ENCODE measurements around the gene BATF3. TPM values are rescaled to one million over a fixed set of nuclear protein-coding genes. Genes with fewer than 3 reads are reported as not detected.

Gene BATF3
- polyA plus RNA-seq, 2 of the 4 experiments (the other 2 are of a cell fraction) = 6.4 to 8.9 TPM

DNA sequence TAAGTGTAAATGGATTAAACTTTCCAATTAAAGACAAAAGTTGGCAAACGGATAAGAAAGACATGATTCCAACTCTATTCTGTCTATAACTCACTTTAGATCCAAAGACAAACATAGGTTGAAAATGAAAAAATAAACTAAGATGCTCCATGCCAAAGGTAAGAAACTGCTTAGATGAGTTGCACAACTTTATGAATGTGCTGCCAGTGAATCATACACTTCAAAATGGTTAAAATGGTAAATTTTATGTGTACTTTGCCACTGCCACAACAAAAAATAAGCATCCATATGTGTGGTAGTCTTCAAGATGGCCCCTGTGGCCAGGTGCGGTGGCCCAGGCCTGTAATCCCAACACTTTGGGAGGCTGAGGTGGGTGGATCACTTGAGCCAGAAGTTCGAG, 46.9 kb upstream of the BATF3 start:
- no peak for ATAC-seq
- POLR2A ChIA-PET = no interaction called here

DNA sequence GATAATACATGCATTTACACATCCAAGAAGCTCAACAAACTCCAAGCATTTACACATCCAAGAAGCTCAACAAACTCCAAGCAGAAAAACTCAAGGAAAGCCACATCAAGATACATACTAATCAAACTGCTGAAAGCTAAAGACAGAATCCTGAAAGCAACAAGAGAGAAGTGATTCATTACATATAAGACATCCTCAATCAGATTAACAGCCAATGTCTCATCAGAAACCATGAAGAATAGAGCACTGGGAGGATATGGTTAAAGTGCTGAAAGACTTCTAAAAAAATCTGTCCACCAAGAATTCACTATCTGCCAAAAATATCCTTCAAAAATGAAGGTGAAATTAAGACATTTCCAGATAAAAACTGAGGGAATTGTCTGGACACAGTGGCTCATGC, 45.7 kb upstream of the BATF3 start:
- H3K9me3 ChIP-seq = no peaks in the 10 kb centered on the region
- no peak for TF ChIP-seq TP53 (CRISPR knock-in tag; IDR thresholded peaks at IDR 0.05)
- TF ChIP-seq CHD4 (IDR thresholded peaks at IDR 0.05; ENCODE audit: borderline replicate concordance) = no peak
- H3K27ac ChIP-seq = no peak overlapping the region
- ChIA-PET CTCF (interaction anchor here (1.1 kb wide), 1 partner anchor 37 kb away, joined by 4 read pairs; no protein-coding TSS in a partner anchor), POLR2A (no interaction called here)
- peaks cover 5% of the 10 kb centered on the region for H3K4me1 ChIP-seq
- no peak for FAIRE-seq
- DNase-seq (ENCODE audit: low read depth in 1 of 2, low spot score in 1 of 2) = no peak
- no peak overlapping the region for H3K4me3 ChIP-seq
- ATAC-seq = no peak
- H3K4me2 ChIP-seq = no peak overlapping the region

More for the DNA sequence above, 46.9 kb upstream of the BATF3 start:
- FAIRE-seq = no peak
- no peaks in the 10 kb centered on the region for H3K9me3 ChIP-seq
- no peak overlapping the region for H3K27ac ChIP-seq
- H3K4me1 ChIP-seq = peaks cover 5% of the 10 kb centered on the region
- TF ChIP-seq CEBPB (IDR thresholded peaks at IDR 0.05) (0 out of 4 replicates have a peak, but pooled peaks of 1 of the 2 experiments have one; percentile 6), HOXA7 (CRISPR knock-in tag; IDR thresholded peaks at IDR 0.05) (no peak)
- H3K4me3 ChIP-seq = no peak overlapping the region
- no peak for DNase-seq (ENCODE audit: low read depth in 1 of 2, low spot score in 1 of 2)
- H3K4me2 ChIP-seq = no peak overlapping the region
- CTCF ChIA-PET = interaction anchor here (0.6 to 1.8 kb wide), 6 partner anchors 9 to 290 kb away, joined by 3 to 5 read pairs (median 4); no protein-coding TSS in a partner anchor
- WGBS (ENCODE audit: missing lambda C conversion rate) = 89% methylated on average over 3 of the region's 3 CpGs

- ChIA-PET POLR2A (no interaction called here), CTCF (interaction anchor here (1.2 to 1.8 kb wide), 2 partner anchors 12 to 79 kb away, joined by 3 to 7 read pairs; no protein-coding TSS in a partner anchor)
- 88% methylated on average over 4 of the region's 4 CpGs for WGBS (ENCODE audit: missing lambda C conversion rate)
- FAIRE-seq (no peak), ATAC-seq (no peak), DNase-seq (ENCODE audit: low read depth in 1 of 2, low spot score in 1 of 2) (no peak)
- Histone ChIP-seq H3K4me3 (no peak overlapping the region), H3K4me1 (no peaks in the 10 kb centered on the region; the same call in 2 of the 3 replicates), H3K27ac (no peak overlapping the region), H3K9me3 (no peaks in the 10 kb centered on the region), H3K4me2 (no peak overlapping the region)
- TF ChIP-seq ZC3H11A (IDR thresholded peaks at IDR 0.05) (no peak), GATA3 (IDR thresholded peaks at IDR 0.05; ENCODE audit: borderline replicate concordance) (no peak), TFCP2L1 (CRISPR knock-in tag; IDR thresholded peaks at IDR 0.05) (no peak), ZSCAN20 (CRISPR knock-in tag; IDR thresholded peaks at IDR 0.05) (no peak)
These were observed 44.3 kb upstream of the BATF3 start for GRCh38 chr1:212743901-212744475.

GRCh38 chr1:212738330-212738729, 38.7 kb upstream of the BATF3 start:
- 96% methylated on average over 1 of the region's 1 CpG for WGBS (ENCODE audit: missing lambda C conversion rate)
- Histone ChIP-seq H3K4me3 (no peak overlapping the region), H3K4me2 (no peak overlapping the region), H3K4me1 (no peaks in the 10 kb centered on the region), H3K9me3 (no peaks in the 10 kb centered on the region), H3K27ac (no peak overlapping the region)
- no peak for ATAC-seq
- CTCF ChIA-PET = interaction anchor here (1.0 to 2.1 kb wide), 2 partner anchors 11 to 257 kb away, joined by 3 to 7 read pairs; no protein-coding TSS in a partner anchor
- no peak for DNase-seq (ENCODE audit: low read depth in 1 of 2, low spot score in 1 of 2)
- no peak for FAIRE-seq
- POLR2A ChIA-PET = no interaction called here
- no peak for TF ChIP-seq GATA3 (IDR thresholded peaks at IDR 0.05; ENCODE audit: borderline replicate concordance)

GRCh38 chr1:212737559-212737958, 37.9 kb upstream of the BATF3 start:
- no peak overlapping the region for H3K27ac ChIP-seq
- ChIA-PET POLR2A (no interaction called here), CTCF (interaction anchor here (0.5 to 2.1 kb wide), 5 partner anchors 8 to 258 kb away, joined by 3 to 7 read pairs (median 5); no protein-coding TSS in a partner anchor)
- DNase-seq (ENCODE audit: low read depth in 1 of 2, low spot score in 1 of 2) = no peak
- no peak for FAIRE-seq
- TF ChIP-seq GATA3 (IDR thresholded peaks at IDR 0.05; ENCODE audit: borderline replicate concordance) (no peak), NR3C1 (IDR thresholded peaks at IDR 0.05) (no peak), NPAS2 (CRISPR knock-in tag; IDR thresholded peaks at IDR 0.05; ENCODE audit: borderline replicate concordance) (no peak), PHF8 (IDR thresholded peaks at IDR 0.05; ENCODE audit: borderline replicate concordance, low read depth) (no peak), ESRRA (IDR thresholded peaks at IDR 0.05; ENCODE audit: borderline replicate concordance, low read length) (no peak), EHF (CRISPR knock-in tag; IDR thresholded peaks at IDR 0.05) (no peak)
- TF ChIP-seq, protein P1, sequence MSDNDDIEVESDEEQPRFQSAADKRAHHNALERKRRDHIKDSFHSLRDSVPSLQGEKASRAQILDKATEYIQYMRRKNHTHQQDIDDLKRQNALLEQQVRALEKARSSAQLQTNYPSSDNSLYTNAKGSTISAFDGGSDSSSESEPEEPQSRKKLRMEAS (IDR thresholded peaks at IDR 0.05) = no peak
- TF ChIP-seq, protein P2, sequence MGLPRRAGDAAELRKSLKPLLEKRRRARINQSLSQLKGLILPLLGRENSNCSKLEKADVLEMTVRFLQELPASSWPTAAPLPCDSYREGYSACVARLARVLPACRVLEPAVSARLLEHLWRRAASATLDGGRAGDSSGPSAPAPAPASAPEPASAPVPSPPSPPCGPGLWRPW (IDR thresholded peaks at IDR 0.05) = no peak
- H3K9me3 ChIP-seq = no peaks in the 10 kb centered on the region
- H3K4me1 ChIP-seq = no peaks in the 10 kb centered on the region
- no peak overlapping the region for H3K4me3 ChIP-seq
- H3K4me2 ChIP-seq = no peak overlapping the region
- ATAC-seq = no peak
